OCI-LY7 (cell line): ENCODE data around the gene CASK.

Experiments
- EZH2phosphoT487 ChIP-seq: fragments of 200-600 bp; sonication (generic); IDR thresholded peaks from 2 replicates; pipeline ENCODE4 v1.6.1; 2018; ENCODE audit warnings: low read depth, borderline replicate concordance, mild to moderate bottlenecking, mixed run types, antibody characterized with exemption, low read length, moderate library complexity, mixed read lengths
- TF ChIP-seq, protein P1 (sequence below): fragments of 200-600 bp; sonication (generic); conservative IDR thresholded peaks from 2 replicates; pipeline ENCODE4 v1.5.1; 2014; ENCODE audit warnings: mild to moderate bottlenecking, antibody characterized with exemption, low read length, moderate library complexity, mixed read lengths

DNA sequence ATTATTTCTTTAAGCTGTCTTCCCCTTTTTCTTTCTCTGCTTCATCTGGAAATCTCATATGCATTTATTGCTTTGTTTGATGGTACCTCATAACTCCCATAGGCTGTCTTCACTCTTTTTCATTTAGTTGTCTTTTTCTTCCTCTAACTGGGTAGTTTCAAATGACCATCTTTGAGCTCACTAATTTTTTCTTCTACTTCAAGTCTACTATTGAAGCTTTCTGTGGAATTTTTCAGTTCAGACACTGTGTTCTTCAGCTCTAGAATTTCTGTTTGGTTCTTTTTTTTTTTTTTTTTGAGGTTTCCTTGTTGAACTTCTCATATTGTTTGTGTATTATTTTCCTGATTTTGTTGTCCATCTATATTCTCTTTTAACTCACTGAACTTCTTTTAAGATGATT lies 23.0 kb downstream of the CASK start:
- TF ChIP-seq, protein P1, sequence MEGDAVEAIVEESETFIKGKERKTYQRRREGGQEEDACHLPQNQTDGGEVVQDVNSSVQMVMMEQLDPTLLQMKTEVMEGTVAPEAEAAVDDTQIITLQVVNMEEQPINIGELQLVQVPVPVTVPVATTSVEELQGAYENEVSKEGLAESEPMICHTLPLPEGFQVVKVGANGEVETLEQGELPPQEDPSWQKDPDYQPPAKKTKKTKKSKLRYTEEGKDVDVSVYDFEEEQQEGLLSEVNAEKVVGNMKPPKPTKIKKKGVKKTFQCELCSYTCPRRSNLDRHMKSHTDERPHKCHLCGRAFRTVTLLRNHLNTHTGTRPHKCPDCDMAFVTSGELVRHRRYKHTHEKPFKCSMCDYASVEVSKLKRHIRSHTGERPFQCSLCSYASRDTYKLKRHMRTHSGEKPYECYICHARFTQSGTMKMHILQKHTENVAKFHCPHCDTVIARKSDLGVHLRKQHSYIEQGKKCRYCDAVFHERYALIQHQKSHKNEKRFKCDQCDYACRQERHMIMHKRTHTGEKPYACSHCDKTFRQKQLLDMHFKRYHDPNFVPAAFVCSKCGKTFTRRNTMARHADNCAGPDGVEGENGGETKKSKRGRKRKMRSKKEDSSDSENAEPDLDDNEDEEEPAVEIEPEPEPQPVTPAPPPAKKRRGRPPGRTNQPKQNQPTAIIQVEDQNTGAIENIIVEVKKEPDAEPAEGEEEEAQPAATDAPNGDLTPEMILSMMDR, result no peak
- no peak for TF ChIP-seq EZH2phosphoT487
